Mesodermal cell (in vitro differentiated cells): ENCODE measurements around the gene SLC6A11.

Experiments
- H3K27ac ChIP-seq: 2 replicates; pipeline ENCODE4 v1.7.0; 2013; ENCODE audit warnings: mild to moderate bottlenecking, low read depth, low read length, moderate library complexity; ENCODE audit not compliant: severe bottlenecking
- H3K36me3 ChIP-seq: 2 replicates; pipeline ENCODE4 v1.7.1; 2013; ENCODE audit warnings: mild to moderate bottlenecking, low read length, moderate library complexity; ENCODE audit not compliant: control insufficient read depth, insufficient read depth
- H3K4me1 ChIP-seq: one replicate; pipeline ENCODE4 v1.7.1; 2013; ENCODE audit warnings: mild to moderate bottlenecking, low read length; ENCODE audit not compliant: insufficient read depth, control insufficient read depth, poor library complexity, severe bottlenecking
- H3K4me3 ChIP-seq: 2 replicates; pipeline ENCODE4 v1.7.0; 2013; ENCODE audit warnings: low read length, control low read depth, mild to moderate bottlenecking; ENCODE audit not compliant: insufficient read depth, poor library complexity, severe bottlenecking; ENCODE audit errors: extremely low read depth
- H3K9me3 ChIP-seq: 2 replicates; pipeline ENCODE4 v1.7.1; 2013; ENCODE audit warnings: mild to moderate bottlenecking, low read length, moderate library complexity; ENCODE audit not compliant: control insufficient read depth
- WGBS, 2 experiments: methylation state at CpG; one replicate each; pipeline ENCODE4 v1.1.5; 2013; ENCODE audit warnings: missing lambda C conversion rate in 2 of 2; ENCODE audit not compliant: insufficient coverage in 2 of 2; 5-methylcytosine and 5-hydroxymethylcytosine counted together

SLC6A11 gene

DNA sequence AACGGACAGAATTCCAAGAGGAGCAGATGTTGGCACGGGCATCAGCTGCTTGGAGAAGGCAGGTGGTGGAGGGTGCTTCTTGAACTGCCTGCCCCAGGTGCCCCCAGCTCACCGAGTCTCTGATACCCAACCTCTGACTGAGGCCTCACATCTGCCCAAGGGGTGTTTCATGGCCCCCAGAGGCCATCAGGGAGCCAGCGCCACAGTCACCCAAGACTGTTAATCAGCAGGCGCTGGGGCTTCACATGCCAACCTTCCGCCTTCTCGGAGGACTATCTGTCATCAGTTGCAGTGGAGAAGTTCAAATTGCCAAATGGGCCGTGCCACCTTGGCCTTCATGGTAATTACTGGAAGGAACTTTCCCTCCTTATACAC, 114.6 kb downstream of the SLC6A11 start:
- Histone ChIP-seq H3K27ac (no peak overlapping the region), H3K36me3 (no peaks in the 10 kb centered on the region), H3K9me3 (no peaks in the 10 kb centered on the region), H3K4me3 (no peak overlapping the region), H3K4me1 (peaks cover 10% of the 10 kb centered on the region)
- 86 to 90% methylated on average over 6 to 8 of the region's 8 CpGs for WGBS, 2 experiments

DNA sequence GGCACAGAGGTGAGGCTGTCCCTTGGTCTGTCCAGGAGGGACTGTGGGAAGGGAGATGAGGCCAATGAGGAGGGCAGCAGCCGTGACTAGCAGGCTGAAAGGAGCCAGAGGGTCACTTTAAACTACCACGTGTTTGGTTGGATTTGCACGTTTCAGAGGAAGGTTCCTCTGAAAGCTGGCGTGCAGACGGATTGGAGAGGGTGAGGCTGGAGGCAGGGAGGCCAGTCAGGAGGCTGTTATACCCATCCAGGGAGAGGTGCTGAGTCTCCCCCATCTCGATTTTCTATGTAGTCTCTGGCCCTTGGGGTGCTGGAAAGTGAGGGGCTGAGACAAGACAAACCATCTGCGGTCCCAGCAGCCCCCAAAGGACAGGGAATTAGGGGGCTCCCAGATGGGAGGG, 116.6 kb downstream of the SLC6A11 start:
- no peak overlapping the region for H3K27ac ChIP-seq
- no peak overlapping the region for H3K4me3 ChIP-seq
- H3K9me3 ChIP-seq, result no peaks in the 10 kb centered on the region
- 87 to 91% methylated on average over 6 to 7 of the region's 7 CpGs for WGBS, 2 experiments
- H3K4me1 ChIP-seq, result peaks cover 10% of the 10 kb centered on the region
- no peaks in the 10 kb centered on the region for H3K36me3 ChIP-seq

DNA sequence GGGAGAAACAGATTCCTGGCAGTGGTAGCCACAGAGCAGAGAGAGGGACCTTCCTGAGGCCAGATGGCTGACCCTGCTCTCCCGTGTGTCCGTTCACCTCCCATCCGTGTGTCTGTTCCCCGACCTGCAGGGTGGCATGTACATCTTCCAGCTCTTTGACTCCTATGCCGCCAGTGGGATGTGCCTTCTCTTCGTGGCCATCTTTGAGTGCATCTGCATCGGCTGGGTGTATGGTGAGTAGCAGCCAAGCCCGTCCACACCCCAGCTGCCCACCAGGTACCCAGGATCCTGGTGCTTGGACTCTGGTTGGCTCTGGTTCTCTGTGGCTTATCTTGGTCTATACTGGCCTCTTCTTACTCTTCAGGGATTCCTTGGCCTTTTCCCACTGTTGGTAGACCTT, 117.0 kb downstream of the SLC6A11 start:
- Histone ChIP-seq H3K36me3 (no peaks in the 10 kb centered on the region), H3K9me3 (no peaks in the 10 kb centered on the region), H3K4me1 (peaks cover 10% of the 10 kb centered on the region), H3K27ac (no peak overlapping the region), H3K4me3 (no peak overlapping the region)
- 90 to 93% methylated on average over 8 of the region's 8 CpGs for WGBS, 2 experiments

DNA sequence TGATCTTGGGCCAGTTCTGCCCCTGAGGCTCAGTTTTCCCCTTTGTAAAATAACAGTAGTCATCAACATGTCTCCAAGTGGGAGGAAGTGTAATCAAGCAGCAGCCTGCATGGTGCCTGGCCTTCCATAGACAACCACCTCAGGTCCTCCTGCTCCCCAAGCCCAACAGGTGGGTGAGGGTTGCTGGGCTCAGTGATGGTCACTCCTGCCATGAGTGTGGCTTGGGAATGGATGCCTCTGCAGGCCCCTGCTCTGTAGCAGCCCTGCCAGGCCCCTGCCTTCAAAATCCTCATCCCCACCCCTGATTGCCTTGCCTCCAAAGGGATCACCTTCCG, 117.4 kb downstream of the SLC6A11 start:
- Histone ChIP-seq H3K4me1 (peaks cover 10% of the 10 kb centered on the region), H3K9me3 (no peaks in the 10 kb centered on the region), H3K36me3 (no peaks in the 10 kb centered on the region), H3K4me3 (no peak overlapping the region), H3K27ac (peak overlapping the region; percentile 66)
- 89 to 91% methylated on average over 1 of the region's 1 CpG for WGBS, 2 experiments

DNA sequence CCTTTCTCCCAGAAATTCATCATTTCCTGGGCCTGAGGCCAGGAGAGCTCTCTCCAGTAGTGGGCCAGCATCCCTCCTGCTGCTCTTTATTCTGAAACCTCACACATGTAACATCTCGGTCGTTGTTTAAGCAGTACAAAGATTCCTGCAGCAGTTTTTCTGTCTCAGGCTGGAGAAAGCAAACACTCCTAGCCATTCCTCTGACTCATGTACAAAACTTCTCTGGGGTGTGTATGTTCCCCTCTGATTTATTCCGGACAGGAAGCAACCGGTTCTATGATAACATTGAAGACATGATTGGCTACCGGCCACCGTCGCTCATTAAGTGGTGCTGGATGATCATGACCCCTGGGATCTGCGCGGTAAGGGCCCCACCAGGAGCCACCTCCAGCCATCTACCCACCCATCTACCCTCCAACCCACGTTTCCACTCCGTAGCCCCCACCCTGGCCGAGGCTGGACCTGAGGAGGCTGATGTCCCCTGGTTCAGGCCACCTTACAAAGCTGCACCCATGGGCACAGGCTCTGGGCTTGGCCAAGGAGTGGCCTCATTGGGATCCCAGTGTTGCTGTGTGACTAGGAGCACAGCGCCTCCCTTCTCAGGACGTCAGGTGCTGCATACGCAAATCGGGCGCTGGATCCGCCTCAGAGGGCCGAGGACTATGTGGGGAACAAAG, 117.9 kb downstream of the SLC6A11 start:
- Histone ChIP-seq H3K27ac (peak overlapping the region; percentile 66), H3K4me3 (no peak overlapping the region), H3K9me3 (no peaks in the 10 kb centered on the region), H3K4me1 (peaks cover 10% of the 10 kb centered on the region), H3K36me3 (no peaks in the 10 kb centered on the region)
- 86 to 91% methylated on average over 16 to 18 of the region's 19 CpGs for WGBS, 2 experiments

DNA sequence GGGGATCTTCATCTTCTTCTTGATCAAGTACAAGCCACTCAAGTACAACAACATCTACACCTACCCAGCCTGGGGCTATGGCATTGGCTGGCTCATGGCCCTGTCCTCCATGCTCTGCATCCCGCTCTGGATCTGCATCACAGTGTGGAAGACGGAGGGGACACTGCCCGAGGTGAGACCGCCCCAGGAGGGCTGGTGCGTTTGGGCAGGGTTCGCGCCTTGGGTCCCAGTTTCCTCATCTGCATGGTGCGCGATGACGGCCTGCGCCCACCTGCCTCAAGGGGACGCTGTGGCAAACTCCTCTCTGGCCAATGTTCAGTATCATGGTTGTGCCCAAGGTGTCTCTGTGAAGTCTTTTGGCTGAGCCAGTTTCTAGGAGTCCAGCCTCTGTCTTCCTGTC, 119.0 kb downstream of the SLC6A11 start:
- Histone ChIP-seq H3K4me1 (peaks cover 10% of the 10 kb centered on the region), H3K36me3 (no peaks in the 10 kb centered on the region), H3K27ac (no peak overlapping the region), H3K9me3 (no peaks in the 10 kb centered on the region), H3K4me3 (no peak overlapping the region)
- 91 to 96% methylated on average over 12 of the region's 12 CpGs for WGBS, 2 experiments

DNA sequence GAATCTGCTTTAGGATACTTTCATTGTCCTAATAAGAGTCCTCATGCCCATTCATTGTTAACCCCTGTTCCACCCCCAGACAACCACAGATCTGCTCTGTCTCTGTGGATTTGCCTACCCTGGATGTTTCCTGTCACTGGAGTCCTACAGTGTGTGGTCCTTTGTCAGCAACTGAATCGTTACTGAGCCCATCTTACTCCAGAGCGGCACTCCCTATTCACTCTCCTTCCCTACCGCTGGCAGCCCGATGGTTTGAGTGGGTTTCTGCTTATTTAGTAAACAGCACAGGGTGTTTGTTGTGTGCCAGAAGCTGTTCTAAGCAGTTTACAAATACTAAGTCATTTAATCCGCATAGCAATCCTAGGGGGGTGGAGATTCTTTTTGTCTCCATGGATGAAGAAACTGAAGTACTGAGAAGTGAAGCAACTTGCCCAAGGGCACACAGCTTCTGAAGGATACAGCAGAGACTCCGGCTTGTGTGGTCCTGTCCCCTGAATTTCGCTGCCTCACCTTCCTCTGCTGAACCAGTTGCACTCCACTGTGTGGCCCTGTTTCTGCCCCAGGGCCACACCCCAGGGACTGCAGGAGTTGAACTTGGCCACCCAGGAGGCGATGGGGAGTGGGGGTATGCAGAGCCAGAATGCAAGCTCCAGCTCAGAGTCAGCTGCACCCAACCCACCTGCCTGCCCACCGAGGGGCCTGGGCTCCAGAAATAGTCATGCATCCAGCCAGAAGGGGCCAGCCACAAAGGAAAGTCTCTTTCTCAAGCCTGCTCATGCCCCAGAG, 120.0 kb downstream of the SLC6A11 start:
- WGBS, 2 experiments, result 72 to 76% methylated on average over 3 to 4 of the region's 9 CpGs

DNA sequence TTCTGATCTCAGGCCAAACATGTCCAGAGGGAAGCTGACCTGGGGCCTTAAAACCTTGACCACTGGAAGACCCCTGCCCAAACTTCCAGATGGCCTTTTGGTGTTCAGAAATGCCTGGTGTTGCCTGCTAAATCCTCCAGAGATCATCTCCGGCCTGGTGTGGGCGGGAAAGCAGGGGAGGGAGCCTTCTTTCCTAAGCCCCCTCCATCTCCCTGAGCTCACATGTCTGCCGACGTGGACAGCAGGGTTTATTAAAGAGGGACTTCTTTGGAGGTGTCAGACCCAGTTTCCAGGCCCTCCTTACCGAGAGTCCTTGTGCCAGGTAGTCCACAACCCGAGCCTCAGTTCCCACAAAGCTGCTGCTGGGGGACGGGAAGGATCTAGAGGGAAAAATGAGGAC, 120.7 kb downstream of the SLC6A11 start:
- Histone ChIP-seq H3K4me3 (no peak overlapping the region), H3K9me3 (no peaks in the 10 kb centered on the region), H3K36me3 (no peaks in the 10 kb centered on the region), H3K27ac (no peak overlapping the region), H3K4me1 (peaks cover 10% of the 10 kb centered on the region)
- 88 to 92% methylated on average over 4 to 5 of the region's 7 CpGs for WGBS, 2 experiments

More for the DNA sequence above, 120.0 kb downstream of the SLC6A11 start:
- H3K27ac ChIP-seq, result no peak overlapping the region
- no peak overlapping the region for H3K4me3 ChIP-seq
- peaks cover 10% of the 10 kb centered on the region for H3K4me1 ChIP-seq
- no peaks in the 10 kb centered on the region for H3K36me3 ChIP-seq
- H3K9me3 ChIP-seq, result no peaks in the 10 kb centered on the region

DNA sequence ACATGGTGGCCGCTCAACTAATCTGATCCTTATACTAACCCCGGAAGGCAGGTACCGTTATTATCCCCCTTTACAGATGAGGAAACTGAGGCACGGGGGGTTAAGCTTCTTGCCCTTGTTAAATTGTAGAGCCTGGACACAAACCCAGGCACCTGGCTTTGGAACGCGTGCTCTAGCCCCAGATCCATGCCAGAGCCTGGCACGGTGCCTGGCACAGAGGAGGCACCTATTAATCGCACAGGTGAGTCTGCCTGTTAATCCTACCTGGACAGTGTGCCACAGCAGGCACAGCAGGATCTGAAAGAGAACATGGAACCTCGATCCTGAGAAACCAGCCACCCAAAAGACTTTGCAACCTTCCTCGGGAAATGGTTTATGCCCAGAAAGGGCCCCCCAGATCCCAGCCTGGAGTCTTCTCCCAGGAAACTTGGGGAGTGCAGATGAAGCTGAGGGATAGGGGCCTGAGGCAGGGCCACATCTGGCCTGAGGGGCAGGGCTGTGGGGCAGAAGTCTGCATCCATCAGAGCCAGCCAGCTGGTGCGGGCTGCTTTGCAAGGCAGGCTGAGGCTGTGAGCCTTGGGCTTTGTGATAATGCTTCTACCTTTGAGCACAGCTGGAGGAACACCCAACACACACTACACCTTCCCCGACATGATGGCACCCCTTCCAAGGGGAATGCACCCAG, 121.3 kb downstream of the SLC6A11 start:
- 79 to 80% methylated on average over 8 to 11 of the region's 12 CpGs for WGBS, 2 experiments
- Histone ChIP-seq H3K4me1 (peaks cover 10% of the 10 kb centered on the region), H3K36me3 (no peaks in the 10 kb centered on the region), H3K9me3 (peaks cover 3% of the 10 kb centered on the region), H3K4me3 (no peak overlapping the region), H3K27ac (no peak overlapping the region)

DNA sequence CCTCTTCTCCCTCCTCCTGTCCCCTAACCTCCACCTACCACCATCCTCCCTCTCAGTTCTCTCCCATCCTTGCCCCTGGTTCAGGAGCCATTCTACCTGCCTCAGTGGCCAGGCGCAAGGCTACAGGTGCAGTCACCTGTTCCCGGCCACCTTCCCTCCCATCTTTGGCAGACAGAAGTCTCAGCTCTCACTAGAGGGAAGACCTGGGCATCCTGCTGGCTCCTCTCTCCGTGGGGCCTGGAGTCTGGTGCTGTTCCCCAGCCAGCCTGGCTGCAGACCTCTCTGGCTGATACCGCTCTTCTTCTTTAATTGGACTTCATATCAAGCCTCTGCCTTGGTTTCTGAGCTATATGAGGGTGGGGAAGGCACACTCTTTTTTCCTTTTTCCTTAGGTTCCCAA, 123.5 kb downstream of the SLC6A11 start:
- WGBS, 2 experiments, result 73 to 82% methylated on average over 3 to 4 of the region's 4 CpGs
- Histone ChIP-seq H3K4me3 (no peak overlapping the region), H3K27ac (no peak overlapping the region), H3K9me3 (peaks cover 4% of the 10 kb centered on the region), H3K4me1 (no peaks in the 10 kb centered on the region), H3K36me3 (no peaks in the 10 kb centered on the region)

DNA sequence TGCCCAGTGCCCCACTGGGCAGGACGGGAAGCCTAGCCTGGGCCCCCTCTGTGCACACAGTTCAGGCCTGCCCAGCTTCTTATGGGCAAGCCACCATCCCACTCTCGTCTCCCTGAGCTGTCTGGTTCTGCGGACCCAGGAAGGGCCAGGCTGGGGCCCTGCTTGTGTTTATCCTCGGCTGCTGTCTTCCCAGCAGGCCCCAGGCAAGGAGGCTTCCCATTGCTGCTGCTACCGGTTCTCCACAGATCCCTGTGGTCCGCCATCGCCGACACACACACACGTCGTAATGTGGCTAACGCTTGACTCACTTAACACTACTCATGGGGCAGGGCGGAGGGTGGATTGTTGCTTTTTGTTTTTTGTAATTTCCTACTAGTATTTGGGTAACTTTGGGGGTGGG, 124.1 kb downstream of the SLC6A11 start:
- Histone ChIP-seq H3K4me3 (no peak overlapping the region), H3K36me3 (no peaks in the 10 kb centered on the region), H3K9me3 (peaks cover 4% of the 10 kb centered on the region), H3K4me1 (no peaks in the 10 kb centered on the region), H3K27ac (no peak overlapping the region)
- 80 to 89% methylated on average over 4 to 8 of the region's 12 CpGs for WGBS, 2 experiments
